ENCODE measurements around the gene ESRRA. TPM values are rescaled to one million over a fixed set of nuclear protein-coding genes. Genes with fewer than 3 reads are reported as not detected.

Gene ESRRA
- total and polyA plus RNA-seq, 2 of the 13 experiments (the other 11 are each of a cell fraction or from before 2014, with no cell fraction given), result 18.1 to 36.3 TPM

DNA sequence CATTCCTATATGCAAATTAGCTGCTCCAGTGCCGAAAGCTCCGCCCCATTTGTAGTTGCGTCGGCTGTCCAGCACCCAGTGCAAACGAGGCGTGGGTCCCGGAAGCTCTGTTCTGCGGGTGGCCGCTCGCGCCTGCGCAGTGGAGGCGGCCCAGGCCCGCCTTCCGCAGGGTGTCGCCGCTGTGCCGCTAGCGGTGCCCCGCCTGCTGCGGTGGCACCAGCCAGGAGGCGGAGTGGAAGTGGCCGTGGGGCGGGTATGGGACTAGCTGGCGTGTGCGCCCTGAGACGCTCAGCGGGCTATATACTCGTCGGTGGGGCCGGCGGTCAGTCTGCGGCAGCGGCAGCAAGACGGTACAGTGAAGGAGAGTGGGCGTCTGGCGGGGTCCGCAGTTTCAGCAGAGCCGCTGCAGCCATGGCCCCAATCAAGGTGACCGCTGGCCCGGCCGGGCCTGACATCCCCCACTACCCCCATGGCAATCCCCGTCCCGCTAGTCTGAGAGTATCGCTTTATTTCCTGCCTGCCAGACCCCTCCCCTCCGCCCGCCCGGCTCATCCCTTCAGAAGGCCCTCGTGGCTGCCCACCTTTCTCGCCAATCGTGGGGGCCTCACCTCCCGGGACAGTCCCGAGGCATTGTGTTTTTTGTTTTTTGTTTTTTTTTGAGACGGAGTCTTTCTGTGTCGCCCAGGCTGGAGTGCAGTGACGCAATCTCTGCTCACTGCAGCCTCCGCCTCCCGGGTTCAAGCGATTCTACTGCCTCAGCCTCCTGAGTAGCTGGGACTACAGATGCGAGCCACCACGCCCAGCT is 12.8 kb downstream of the ESRRA start, which contains the start of gene PRDX5 (continued):
- TF ChIP-seq, protein P1, sequence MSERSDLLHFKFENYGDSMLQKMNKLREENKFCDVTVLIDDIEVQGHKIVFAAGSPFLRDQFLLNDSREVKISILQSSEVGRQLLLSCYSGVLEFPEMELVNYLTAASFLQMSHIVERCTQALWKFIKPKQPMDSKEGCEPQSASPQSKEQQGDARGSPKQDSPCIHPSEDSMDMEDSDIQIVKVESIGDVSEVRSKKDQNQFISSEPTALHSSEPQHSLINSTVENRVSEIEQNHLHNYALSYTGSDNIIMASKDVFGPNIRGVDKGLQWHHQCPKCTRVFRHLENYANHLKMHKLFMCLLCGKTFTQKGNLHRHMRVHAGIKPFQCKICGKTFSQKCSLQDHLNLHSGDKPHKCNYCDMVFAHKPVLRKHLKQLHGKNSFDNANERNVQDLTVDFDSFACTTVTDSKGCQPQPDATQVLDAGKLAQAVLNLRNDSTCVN (CRISPR knock-in tag; IDR thresholded peaks at IDR 0.05; ENCODE audit: borderline replicate concordance), result peak; percentile 56; the same call in 1 of the 2 replicates
- peak; percentile 46 for TF ChIP-seq KDM5B (CRISPR knock-in tag; IDR thresholded peaks at IDR 0.05; ENCODE audit: borderline replicate concordance)
- TF ChIP-seq, protein P2, sequence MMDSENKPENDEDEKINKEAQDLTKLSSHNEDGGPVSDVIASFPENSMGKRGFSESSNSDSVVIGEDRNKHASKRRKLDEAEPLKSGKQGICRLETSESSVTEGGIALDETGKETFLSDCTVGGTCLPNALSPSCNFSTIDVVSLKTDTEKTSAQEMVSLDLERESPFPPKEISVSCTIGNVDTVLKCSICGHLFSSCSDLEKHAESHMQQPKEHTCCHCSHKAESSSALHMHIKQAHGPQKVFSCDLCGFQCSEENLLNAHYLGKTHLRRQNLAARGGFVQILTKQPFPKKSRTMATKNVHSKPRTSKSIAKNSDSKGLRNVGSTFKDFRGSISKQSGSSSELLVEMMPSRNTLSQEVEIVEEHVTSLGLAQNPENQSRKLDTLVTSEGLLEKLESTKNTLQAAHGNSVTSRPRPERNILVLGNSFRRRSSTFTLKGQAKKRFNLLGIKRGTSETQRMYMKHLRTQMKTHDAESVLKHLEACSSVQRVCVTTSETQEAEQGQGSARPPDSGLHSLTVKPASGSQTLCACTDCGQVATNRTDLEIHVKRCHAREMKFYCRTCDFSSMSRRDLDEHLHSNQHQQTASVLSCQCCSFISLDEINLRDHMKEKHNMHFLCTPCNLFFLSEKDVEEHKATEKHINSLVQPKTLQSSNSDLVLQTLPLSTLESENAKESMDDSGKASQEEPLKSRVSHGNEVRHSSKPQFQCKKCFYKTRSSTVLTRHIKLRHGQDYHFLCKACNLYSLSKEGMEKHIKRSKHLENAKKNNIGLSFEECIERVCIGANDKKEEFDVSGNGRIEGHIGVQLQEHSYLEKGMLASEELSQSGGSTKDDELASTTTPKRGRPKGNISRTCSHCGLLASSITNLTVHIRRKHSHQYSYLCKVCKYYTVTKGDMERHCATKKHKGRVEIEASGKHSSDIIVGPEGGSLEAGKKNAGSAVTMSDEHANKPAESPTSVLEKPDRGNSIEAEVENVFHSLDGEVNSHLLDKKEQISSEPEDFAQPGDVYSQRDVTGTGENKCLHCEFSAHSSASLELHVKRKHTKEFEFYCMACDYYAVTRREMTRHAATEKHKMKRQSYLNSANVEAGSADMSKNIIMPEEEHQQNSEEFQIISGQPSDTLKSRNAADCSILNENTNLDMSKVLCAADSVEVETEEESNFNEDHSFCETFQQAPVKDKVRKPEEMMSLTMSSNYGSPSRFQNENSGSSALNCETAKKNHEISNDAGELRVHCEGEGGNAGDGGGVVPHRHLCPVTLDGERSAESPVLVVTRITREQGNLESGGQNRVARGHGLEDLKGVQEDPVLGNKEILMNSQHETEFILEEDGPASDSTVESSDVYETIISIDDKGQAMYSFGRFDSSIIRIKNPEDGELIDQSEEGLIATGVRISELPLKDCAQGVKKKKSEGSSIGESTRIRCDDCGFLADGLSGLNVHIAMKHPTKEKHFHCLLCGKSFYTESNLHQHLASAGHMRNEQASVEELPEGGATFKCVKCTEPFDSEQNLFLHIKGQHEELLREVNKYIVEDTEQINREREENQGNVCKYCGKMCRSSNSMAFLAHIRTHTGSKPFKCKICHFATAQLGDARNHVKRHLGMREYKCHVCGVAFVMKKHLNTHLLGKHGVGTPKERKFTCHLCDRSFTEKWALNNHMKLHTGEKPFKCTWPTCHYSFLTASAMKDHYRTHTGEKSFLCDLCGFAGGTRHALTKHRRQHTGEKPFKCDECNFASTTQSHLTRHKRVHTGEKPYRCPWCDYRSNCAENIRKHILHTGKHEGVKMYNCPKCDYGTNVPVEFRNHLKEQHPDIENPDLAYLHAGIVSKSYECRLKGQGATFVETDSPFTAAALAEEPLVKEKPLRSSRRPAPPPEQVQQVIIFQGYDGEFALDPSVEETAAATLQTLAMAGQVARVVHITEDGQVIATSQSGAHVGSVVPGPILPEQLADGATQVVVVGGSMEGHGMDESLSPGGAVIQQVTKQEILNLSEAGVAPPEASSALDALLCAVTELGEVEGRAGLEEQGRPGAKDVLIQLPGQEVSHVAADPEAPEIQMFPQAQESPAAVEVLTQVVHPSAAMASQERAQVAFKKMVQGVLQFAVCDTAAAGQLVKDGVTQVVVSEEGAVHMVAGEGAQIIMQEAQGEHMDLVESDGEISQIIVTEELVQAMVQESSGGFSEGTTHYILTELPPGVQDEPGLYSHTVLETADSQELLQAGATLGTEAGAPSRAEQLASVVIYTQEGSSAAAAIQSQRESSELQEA (CRISPR knock-in tag; IDR thresholded peaks at IDR 0.05; ENCODE audit: not compliant biosample characterization), result peak; percentile 48
- TF ChIP-seq ZNF558 (CRISPR knock-in tag; IDR thresholded peaks at IDR 0.05; ENCODE audit: borderline replicate concordance), result peak; percentile 59; the same call in 1 of the 2 replicates
- TF ChIP-seq HNRNPL (IDR thresholded peaks at IDR 0.05; ENCODE audit: low read depth, low read length), result peak; percentile 69; the same call in 1 of the 2 replicates
- TF ChIP-seq, protein P3, sequence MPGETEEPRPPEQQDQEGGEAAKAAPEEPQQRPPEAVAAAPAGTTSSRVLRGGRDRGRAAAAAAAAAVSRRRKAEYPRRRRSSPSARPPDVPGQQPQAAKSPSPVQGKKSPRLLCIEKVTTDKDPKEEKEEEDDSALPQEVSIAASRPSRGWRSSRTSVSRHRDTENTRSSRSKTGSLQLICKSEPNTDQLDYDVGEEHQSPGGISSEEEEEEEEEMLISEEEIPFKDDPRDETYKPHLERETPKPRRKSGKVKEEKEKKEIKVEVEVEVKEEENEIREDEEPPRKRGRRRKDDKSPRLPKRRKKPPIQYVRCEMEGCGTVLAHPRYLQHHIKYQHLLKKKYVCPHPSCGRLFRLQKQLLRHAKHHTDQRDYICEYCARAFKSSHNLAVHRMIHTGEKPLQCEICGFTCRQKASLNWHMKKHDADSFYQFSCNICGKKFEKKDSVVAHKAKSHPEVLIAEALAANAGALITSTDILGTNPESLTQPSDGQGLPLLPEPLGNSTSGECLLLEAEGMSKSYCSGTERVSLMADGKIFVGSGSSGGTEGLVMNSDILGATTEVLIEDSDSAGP (CRISPR knock-in tag; IDR thresholded peaks at IDR 0.05; ENCODE audit: borderline replicate concordance), result peak; percentile 65
- TF ChIP-seq, protein P4, sequence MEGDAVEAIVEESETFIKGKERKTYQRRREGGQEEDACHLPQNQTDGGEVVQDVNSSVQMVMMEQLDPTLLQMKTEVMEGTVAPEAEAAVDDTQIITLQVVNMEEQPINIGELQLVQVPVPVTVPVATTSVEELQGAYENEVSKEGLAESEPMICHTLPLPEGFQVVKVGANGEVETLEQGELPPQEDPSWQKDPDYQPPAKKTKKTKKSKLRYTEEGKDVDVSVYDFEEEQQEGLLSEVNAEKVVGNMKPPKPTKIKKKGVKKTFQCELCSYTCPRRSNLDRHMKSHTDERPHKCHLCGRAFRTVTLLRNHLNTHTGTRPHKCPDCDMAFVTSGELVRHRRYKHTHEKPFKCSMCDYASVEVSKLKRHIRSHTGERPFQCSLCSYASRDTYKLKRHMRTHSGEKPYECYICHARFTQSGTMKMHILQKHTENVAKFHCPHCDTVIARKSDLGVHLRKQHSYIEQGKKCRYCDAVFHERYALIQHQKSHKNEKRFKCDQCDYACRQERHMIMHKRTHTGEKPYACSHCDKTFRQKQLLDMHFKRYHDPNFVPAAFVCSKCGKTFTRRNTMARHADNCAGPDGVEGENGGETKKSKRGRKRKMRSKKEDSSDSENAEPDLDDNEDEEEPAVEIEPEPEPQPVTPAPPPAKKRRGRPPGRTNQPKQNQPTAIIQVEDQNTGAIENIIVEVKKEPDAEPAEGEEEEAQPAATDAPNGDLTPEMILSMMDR (CRISPR knock-in tag; IDR thresholded peaks at IDR 0.05), result peak; percentile 85
- TF ChIP-seq ZBTB3 (CRISPR knock-in tag; IDR thresholded peaks at IDR 0.05; ENCODE audit: borderline replicate concordance, low read depth), result peak; percentile 81; the same call in 1 of the 2 replicates
- peak; percentile 77 for TF ChIP-seq SALL1 (CRISPR knock-in tag; IDR thresholded peaks at IDR 0.05)
- no peak for TF ChIP-seq U2AF2 (IDR thresholded peaks at IDR 0.05; ENCODE audit: low read depth, low read length)
- 0 out of 2 replicates have a peak, but pooled peaks have one; percentile 54 for TF ChIP-seq HOXA9 (CRISPR knock-in tag; IDR thresholded peaks at IDR 0.05; ENCODE audit: borderline replicate concordance)
- TF ChIP-seq RFXAP (CRISPR knock-in tag; IDR thresholded peaks at IDR 0.05; ENCODE audit: borderline replicate concordance), result no peak
- peak; percentile 39; the same call in 1 of the 2 replicates for TF ChIP-seq GABPB1 (CRISPR knock-in tag; IDR thresholded peaks at IDR 0.05)
- peak; percentile 81; the same call in 1 of the 2 replicates for TF ChIP-seq ZNF782 (CRISPR knock-in tag; IDR thresholded peaks at IDR 0.05; ENCODE audit: borderline replicate concordance)
